Stimulated activated CD4-positive, alpha-beta T cell treated with anti-CD3 and anti-CD28 coated beads, Interleukin-1b, Interleukin-23, amount 100 ng/mL, for 24 hours (primary cell): ENCODE data around the gene EBF3.

Experiments
- DNase-seq, 4 experiments: peaks; one replicate each; pipeline ENCODE4 v3.0.0-alpha.2; 2020; ENCODE audit warnings: low read depth in 4 of 4, low spot score in 1 of 4

Gene EBF3

DNA sequence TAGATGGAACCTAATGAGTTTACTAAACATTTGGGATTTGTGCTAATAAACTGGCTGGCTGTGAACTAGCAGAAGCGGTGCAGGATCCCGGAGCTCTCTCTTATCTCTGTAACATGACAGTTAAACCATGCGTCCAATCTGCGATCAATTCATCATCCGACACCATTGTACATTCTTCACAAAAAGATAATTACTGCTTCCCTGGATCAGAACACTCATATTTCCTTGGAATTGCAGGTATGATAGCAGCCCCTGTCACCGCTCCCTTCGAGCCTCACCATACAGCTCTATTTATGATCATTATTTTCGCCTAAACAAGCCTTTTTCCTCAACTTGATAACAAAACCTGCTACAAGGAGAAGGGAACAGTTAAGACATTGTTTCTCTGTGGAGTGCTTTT, 18.5 kb downstream of the EBF3 start:
- DNase-seq = no peak

- DNase-seq = no peak
Observed at GRCh38 chr10:129945064-129945463, 19.0 kb downstream of the EBF3 start.

- DNase-seq = no peak
Observed at GRCh38 chr10:129944456-129944855, 19.6 kb downstream of the EBF3 start.

GRCh38 chr10:129942936-129943715, 20.9 kb downstream of the EBF3 start:
- DNase-seq = no peak

GRCh38 chr10:129942391-129942790, 21.7 kb downstream of the EBF3 start:
- DNase-seq = no peak

DNA sequence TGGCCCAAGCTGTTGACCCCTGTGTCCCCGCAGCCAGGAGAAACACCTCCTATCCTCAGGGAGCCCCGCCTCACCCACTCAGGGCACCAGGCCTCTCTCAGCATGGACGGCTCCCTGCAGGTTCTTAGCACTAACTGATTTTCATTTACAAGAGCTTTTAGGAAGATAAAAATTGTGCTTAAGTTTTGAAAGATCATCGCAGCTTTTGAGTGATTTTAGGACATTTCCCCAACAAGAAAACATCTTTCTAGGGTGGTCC, 22.1 kb downstream of the EBF3 start:
- no peak for DNase-seq

- no peak for DNase-seq
Observed at GRCh38 chr10:129941199-129942018, 22.7 kb downstream of the EBF3 start.

GRCh38 chr10:129940617-129941198, 23.4 kb downstream of the EBF3 start:
- DNase-seq = no peak

- DNase-seq = no peak
Observed at GRCh38 chr10:129939416-129940275, 24.4 kb downstream of the EBF3 start.

DNA sequence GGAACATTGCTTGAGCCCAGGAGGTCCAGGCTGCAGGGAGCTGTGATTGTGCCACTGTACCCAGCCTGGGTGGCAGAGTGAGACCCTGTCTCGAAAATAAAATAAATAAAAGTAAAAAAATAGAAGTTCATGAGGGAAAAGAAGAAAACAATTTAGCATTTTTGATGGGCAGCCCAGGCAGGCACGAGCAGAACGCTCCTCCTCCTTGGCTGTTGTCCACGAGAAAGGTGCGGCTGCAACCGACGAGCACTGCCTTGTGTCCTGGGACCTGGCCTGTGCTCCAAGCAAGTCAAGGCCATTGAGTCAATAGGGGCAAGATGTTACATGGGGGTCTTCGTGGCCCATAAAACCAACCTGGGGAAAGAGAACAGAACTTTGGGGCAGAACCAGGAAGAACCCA, 25.6 kb downstream of the EBF3 start:
- DNase-seq = no peak

- DNase-seq = no peak
Observed at GRCh38 chr10:129937351-129937751, 26.7 kb downstream of the EBF3 start.

DNA sequence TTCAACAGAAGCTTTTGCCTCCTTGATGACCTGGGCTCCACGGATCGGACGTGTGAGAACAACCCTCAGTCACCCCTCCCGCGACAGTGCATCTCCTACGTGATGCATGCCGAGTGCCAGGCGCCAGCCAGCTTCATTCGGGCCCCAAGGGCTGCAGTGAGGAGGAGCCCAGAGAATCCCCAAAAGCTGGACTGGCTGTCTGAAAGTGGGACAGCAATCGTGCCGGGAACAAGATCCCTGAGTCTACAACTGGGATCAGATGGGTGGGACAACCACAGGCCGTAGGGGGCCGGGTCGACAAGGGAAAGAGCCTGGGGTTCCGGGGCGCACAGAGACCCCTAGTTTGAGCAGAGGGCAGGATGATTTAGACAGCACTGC, 27.2 kb downstream of the EBF3 start:
- no peak for DNase-seq

DNA sequence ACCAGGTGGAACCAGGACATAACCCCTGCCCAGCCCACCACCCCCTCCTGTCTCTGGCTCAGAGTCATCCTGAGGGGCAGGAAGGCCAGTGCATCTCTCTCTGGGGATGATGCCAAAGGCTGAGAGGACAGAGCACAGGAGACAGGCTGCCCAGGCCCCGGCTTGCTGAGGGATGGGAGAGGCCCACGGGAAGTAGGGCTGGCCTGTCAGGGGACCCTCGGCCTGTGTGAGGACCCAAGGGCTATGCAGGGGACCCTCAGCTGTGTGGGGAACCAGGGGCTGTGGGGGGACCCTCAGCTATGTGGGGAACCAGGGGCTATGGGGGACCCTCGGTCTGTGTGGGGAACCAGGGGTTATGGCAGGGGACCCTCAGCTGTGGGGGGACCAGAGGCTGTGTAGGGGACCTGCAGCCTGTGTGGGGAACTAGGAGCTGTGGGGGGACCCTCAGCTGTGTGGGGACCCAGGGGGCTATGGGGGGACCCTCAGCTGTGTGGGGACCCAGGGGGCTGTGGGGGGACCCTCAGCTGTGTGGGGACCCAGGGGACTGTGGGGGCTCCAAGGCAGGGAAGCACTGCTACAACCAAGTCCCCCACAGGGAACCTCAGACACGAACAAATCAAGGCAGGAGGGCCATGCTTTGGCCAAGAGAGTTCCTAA, 27.7 kb downstream of the EBF3 start:
- no peak for DNase-seq

DNA sequence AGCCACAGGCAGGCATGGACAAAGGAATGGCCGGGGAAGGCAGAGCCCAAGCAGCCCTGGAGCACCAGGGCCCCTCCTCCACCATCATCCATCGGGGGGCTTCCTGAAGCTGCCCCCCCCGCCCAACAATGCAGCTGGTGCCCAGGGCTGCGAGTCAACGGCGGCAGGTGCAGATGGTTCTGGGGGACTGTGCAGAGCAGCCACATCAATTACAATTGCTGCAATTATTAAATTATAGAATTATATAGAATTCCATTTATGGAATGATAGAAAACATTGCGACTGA, 28.3 kb downstream of the EBF3 start:
- DNase-seq = no peak

- DNase-seq = no peak
Observed at GRCh38 chr10:129935102-129935866, 28.8 kb downstream of the EBF3 start.

GRCh38 chr10:129934196-129934925, 29.7 kb downstream of the EBF3 start:
- no peak for DNase-seq

DNA sequence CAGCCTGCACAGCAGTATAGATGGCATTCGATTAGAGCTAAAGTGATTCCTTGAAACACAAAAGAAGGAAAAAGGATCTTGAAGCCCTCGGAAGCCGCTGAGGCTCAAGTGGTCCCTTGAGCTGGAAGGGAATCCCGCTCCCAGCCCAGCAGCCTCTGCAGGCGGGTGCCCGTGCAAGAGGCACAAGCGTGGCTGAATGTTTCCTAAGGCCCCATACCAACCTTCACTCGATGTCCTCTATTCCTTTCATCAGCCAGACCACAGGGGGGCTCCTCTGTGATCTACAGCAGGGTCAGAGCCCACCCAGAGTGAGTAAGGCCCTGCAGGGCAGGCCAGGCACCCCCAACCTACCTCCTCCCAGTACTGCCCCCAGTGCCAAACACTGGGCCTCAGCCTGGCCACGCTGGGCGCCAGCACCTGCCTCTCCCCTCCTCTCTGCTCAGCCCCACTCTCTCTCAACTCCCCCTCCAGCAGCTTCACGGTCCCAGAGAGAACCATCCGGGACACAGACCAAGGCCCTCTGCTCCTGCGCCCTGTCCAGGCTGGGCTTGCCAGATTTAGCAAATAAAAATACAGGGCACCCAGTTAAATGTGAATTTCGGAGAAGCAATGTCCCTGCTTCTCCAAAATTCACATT, 30.5 kb downstream of the EBF3 start:
- DNase-seq = no peak

DNA sequence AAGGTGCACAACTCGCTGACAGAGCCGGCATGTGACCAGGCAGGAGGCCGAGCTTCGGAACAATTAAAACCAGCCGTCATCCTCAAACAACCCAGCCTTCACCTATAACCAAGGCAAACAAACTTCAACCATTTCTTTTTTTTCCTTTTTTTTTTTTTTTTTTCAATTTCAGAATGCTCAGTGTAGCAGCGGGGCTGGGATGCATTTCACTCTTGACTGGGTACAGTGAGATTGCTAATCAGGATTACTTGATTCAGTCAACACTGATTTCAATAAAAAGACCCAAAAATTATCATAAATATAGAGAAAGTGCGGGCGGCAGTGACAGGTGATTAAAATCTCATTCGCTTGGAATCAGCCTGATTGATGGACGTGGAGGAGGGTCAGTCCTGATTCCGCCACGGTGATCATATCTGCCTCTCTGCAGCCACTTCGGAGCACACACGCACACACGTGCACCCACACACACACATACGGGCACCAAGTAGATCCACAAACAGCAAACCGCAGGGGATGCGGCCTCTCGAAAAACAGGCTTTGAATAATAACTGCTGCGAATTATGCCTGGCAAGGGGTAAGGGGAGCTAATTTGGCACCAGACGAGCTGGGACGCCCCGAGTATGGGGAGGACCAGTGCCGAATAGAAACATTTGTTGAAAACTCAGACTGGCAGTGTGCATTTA, 31.2 kb downstream of the EBF3 start:
- DNase-seq = no peak

DNA sequence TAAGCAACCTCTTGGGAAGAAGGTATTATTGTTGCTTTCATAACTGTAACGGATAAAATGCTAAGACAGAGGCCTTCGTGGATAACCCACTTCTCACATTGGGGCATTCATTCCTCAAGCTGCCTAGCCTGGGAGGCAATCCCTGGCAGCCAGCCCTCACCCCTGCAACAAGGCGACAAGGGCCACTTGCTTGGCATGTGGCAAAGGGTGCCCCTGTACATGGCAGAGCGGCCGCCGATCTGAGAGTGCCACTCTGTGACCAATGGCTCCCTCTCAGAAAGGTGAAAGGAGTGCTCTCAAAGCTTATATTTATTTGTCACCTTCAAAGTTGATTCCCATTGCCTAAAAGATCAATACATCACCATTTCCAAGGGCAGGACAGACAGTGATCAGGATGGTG, 31.9 kb downstream of the EBF3 start:
- no peak for DNase-seq
